ENCODE data around the gene MYH15.
"Not testable (repeated sequence)": the region's sequence is repeated elsewhere in the genome, so short reads cannot be mapped to it uniquely, and the experiment has no call there.

The MYH15 gene

DNA sequence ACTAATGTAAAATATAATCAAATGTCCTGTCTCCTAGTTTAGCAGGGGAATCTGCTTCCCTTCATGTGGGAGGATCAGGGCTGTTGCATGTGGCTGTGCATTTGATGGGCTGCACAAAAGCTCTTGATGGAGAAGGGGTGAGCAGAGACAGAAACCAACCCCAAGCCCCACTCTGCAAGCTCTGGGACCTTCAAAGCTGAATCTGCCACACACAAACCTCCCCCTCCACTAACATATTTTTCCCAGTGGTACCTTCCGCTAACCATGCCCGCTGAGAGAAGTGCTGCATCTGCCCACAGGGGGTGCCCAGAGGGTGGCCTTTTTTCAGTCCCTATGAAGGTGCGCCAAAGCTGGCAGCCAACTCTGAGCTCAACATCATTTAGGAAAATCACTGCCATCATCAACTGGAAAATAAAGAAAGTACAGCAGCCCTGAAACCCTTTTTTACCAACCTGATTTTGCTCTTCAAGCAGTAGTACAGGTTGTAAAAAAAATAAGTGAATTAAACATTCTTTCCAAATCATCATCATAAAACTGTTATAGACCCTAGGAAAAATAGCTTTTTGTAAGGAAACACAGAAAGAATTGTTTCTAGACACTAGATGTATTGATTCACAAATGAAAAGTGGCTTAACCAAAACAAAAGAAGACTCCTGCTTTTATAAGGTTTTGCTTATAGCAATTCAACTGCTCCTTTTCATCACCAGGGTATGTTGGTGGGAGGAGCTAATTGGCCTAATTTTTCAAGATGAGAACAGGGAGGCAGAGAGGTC is 117.1 kb downstream of the MYH15 start:
- Histone ChIP-seq H3K4me1 (ENCODE audit: control insufficient read depth, insufficient read depth, low read length) (no peaks in the 10 kb centered on the region), H3K27me3 (ENCODE audit: control insufficient read depth, insufficient read depth, low read length) (no peaks in the 10 kb centered on the region), H3K36me3 (ENCODE audit: control insufficient read depth, insufficient read depth, low read length) (no peaks in the 10 kb centered on the region), H3K27ac (ENCODE audit: low read length) (no peak overlapping the region), H3K4me3 (ENCODE audit: low read length) (no peak overlapping the region), H3K9me3 (ENCODE audit: control insufficient read depth, insufficient read depth, low read length) (no peaks in the 10 kb centered on the region)
- WGBS (ENCODE audit: insufficient coverage, insufficient read length) = no CpG with 5 or more reads among the region's 3 CpGs
- DNase-seq (ENCODE audit: low read depth, low spot score) = no peak

DNA sequence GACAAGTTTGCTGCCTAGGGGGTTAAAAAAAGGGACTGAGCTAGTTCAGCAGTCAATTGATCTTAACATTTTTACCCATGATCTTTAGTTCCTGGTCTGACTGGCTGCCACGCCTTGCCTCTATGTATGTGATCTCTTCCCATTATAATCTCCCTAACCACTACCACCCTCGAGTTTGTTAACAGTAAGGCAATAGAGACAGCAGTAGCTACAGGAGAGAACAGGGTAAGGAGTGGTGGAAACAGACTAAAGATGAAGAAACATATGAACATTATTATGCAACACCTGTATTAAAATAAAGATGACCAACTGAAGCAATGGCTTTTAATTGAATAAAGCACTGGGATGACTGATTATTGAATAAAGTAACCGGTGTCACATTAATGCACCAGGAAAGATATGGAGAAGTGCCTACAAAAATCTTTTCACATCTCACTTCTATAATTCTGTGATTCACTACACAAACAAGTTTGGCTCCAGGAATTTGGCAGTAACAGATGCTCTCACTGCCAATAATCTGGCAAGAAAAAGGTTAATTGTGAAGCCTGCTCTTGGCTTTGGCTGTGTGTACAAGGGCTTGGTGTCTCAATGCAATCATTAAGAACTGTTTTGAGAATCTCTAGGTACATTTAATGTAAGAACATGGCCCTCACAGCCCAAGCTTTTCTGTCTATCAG is 118.3 kb downstream of the MYH15 start:
- H3K4me3 ChIP-seq (ENCODE audit: low read length) = no peak overlapping the region
- no peaks in the 10 kb centered on the region for H3K4me1 ChIP-seq (ENCODE audit: control insufficient read depth, insufficient read depth, low read length)
- no peak for DNase-seq (ENCODE audit: low read depth, low spot score)
- no peak overlapping the region for H3K27ac ChIP-seq (ENCODE audit: low read length)
- no peaks in the 10 kb centered on the region for H3K27me3 ChIP-seq (ENCODE audit: control insufficient read depth, insufficient read depth, low read length)
- H3K9me3 ChIP-seq (ENCODE audit: control insufficient read depth, insufficient read depth, low read length) = no peaks in the 10 kb centered on the region
- H3K36me3 ChIP-seq (ENCODE audit: control insufficient read depth, insufficient read depth, low read length) = no peaks in the 10 kb centered on the region
- WGBS (ENCODE audit: insufficient coverage, insufficient read length) = no CpG with 5 or more reads among the region's 3 CpGs

DNA sequence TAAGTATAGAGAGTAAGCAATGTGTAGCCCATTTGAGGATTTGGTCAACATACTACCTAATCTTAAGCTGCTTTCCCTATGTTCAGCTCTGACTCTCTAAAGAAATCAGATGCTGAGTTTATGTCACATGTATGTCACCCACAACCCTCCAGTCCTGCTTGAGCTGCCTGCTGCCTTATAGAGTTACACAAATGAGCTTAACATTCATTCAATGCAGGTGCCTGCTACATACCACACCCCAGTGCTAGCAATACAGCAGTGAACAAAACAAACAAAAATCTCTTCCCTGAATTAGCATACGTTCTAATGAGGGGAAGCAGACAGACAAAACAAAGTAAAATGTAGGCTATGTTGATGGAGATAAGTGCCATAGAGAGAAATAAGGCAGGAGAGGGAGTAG is 121.0 kb downstream of the MYH15 start:
- Histone ChIP-seq H3K36me3 (ENCODE audit: control insufficient read depth, insufficient read depth, low read length) (no peaks in the 10 kb centered on the region), H3K27me3 (ENCODE audit: control insufficient read depth, insufficient read depth, low read length) (no peaks in the 10 kb centered on the region), H3K4me3 (ENCODE audit: low read length) (no peak overlapping the region), H3K27ac (ENCODE audit: low read length) (no peak overlapping the region), H3K9me3 (ENCODE audit: control insufficient read depth, insufficient read depth, low read length) (no peaks in the 10 kb centered on the region), H3K4me1 (ENCODE audit: control insufficient read depth, insufficient read depth, low read length) (no peaks in the 10 kb centered on the region)
- WGBS (ENCODE audit: insufficient coverage, insufficient read length) = no CpG with 5 or more reads among the region's 1 CpG
- no peak for DNase-seq (ENCODE audit: low read depth, low spot score)

DNA sequence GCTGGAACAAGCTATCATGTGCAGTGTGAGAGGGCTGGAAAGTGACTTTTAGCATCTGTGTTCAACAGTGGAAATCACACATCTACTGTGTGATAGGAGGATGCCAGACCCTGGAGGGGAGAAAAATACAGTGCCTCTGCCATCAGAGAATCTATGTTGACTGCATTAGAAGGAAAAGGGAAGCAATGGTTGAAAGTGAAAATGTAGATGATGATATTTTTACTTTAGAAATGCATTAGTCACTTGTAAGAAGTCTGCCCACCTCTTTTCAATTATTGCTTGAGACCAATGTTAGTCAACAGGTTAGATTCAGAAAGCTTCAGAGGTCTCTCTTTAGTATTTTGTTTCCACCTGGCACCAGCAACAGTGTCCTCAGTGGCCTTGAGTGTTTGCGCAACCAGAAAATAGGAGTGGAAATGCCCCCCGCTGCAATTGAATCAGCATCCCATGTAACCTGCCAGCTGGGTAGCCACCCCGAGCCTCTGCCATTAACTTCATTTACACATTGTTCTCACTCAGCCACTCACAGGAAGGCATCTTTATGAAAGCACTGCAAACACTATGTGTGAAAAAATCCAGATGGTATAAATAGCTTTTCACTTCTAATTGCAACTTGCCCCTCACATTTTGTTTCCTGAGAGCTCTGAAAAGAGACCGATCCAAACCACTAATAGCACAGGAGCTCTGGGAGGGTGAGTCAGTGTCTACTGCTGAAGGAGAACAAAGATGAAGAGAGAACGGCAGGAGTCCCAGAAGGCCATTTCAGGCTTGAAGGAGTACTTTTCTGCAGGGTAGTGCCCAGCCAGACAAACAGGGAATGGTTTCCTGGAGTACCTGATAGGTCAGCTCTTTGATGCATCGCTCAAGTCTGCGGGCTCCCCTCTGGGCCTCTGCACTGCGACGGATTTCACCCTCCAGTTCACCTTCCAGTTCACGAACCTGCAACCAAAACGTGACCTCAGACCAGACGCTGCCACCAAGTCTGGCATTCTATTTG is 122.0 kb downstream of the MYH15 start:
- Histone ChIP-seq H3K36me3 (ENCODE audit: control insufficient read depth, insufficient read depth, low read length) (no peaks in the 10 kb centered on the region), H3K9me3 (ENCODE audit: control insufficient read depth, insufficient read depth, low read length) (no peaks in the 10 kb centered on the region), H3K27me3 (ENCODE audit: control insufficient read depth, insufficient read depth, low read length) (no peaks in the 10 kb centered on the region), H3K4me3 (ENCODE audit: low read length) (no peak overlapping the region), H3K27ac (ENCODE audit: low read length) (no peak overlapping the region), H3K4me1 (ENCODE audit: control insufficient read depth, insufficient read depth, low read length) (no peaks in the 10 kb centered on the region)
- no peak for DNase-seq (ENCODE audit: low read depth, low spot score)
- no CpG with 5 or more reads among the region's 12 CpGs for WGBS (ENCODE audit: insufficient coverage, insufficient read length)

DNA sequence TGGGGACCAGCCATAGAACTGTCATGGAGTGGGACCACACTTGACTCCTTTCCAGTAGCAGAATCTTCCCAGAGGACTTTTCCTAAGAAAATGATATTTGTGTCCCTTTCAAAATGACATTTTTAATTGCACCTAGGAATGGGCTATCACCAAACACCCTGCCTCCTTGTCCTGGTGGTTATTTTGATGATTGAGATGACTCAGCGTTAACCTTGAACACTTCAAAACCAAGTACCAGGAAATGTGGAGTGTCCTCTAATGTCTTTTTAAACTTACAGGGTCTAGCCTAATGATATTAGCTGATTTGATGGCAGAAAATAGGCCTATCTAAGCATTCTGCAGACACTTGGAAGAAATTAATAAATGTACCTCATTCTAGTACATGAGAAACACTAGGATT is 123.3 kb downstream of the MYH15 start:
- H3K36me3 ChIP-seq (ENCODE audit: control insufficient read depth, insufficient read depth, low read length) = no peaks in the 10 kb centered on the region
- no peaks in the 10 kb centered on the region for H3K4me1 ChIP-seq (ENCODE audit: control insufficient read depth, insufficient read depth, low read length)
- H3K27ac ChIP-seq (ENCODE audit: low read length) = no peak overlapping the region
- H3K4me3 ChIP-seq (ENCODE audit: low read length) = no peak overlapping the region
- no CpG with 5 or more reads among the region's 1 CpG for WGBS (ENCODE audit: insufficient coverage, insufficient read length)
- DNase-seq (ENCODE audit: low read depth, low spot score) = no peak
- H3K27me3 ChIP-seq (ENCODE audit: control insufficient read depth, insufficient read depth, low read length) = no peaks in the 10 kb centered on the region
- H3K9me3 ChIP-seq (ENCODE audit: control insufficient read depth, insufficient read depth, low read length) = no peaks in the 10 kb centered on the region

DNA sequence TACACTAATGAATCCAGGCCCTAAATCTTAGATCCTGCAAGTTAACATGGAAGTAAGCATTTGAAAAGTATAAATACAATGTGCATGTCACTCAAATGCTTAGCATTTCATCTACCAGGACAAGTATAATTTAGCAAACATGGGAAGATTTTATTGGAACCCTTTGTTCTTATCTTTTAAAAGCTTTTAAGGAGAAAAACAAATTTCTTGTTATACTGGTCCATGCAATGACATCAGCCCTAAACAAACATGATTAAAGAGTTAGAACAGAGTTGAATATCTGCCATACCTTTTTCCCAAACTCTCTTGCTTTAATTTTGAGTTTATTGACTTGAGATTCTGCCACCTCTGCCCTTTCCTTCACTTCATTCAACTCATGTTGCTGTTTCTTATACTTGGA is 127.1 kb downstream of the MYH15 start:
- Histone ChIP-seq H3K27ac (ENCODE audit: low read length) (no peak overlapping the region), H3K9me3 (ENCODE audit: control insufficient read depth, insufficient read depth, low read length) (no peaks in the 10 kb centered on the region), H3K4me1 (ENCODE audit: control insufficient read depth, insufficient read depth, low read length) (no peaks in the 10 kb centered on the region), H3K4me3 (ENCODE audit: low read length) (no peak overlapping the region), H3K27me3 (ENCODE audit: control insufficient read depth, insufficient read depth, low read length) (no peaks in the 10 kb centered on the region), H3K36me3 (ENCODE audit: control insufficient read depth, insufficient read depth, low read length) (no peaks in the 10 kb centered on the region)
- no peak for DNase-seq (ENCODE audit: low read depth, low spot score)

DNA sequence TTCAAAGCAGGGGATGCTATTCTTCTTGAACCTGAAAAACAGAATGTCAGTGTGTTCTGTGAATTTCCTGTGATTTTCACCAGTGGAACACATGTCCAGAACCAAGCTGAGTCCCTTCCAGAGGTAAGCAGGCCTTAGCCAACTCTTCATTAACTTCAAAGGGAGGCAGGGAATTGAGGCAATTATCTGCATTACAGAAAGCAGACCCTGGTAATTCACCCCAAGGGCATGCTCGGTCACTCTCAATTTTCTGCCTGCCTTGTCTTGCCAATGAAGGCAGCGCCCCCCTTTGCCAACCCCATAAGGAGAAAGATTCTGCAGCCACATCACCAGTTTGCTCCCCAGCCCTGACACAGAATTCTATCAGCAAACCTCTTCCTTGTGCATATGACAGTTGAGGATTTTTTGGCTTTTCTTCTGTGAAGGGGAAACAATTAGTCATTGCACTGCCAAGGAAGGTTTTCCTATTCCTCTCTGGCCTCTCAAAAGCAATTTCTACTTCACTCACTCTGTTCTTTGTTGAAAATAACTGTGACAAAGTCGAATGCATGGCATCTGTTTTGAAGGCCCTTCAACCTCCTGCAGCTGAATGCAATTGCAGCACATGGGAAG is 128.8 kb downstream of the MYH15 start:
- Histone ChIP-seq H3K27ac (ENCODE audit: low read length) (no peak overlapping the region), H3K9me3 (ENCODE audit: control insufficient read depth, insufficient read depth, low read length) (no peaks in the 10 kb centered on the region), H3K27me3 (ENCODE audit: control insufficient read depth, insufficient read depth, low read length) (no peaks in the 10 kb centered on the region), H3K4me1 (ENCODE audit: control insufficient read depth, insufficient read depth, low read length) (no peaks in the 10 kb centered on the region), H3K4me3 (ENCODE audit: low read length) (no peak overlapping the region), H3K36me3 (ENCODE audit: control insufficient read depth, insufficient read depth, low read length) (no peaks in the 10 kb centered on the region)
- WGBS (ENCODE audit: insufficient coverage, insufficient read length) = no CpG with 5 or more reads among the region's 3 CpGs
- DNase-seq (ENCODE audit: low read depth, low spot score) = no peak

DNA sequence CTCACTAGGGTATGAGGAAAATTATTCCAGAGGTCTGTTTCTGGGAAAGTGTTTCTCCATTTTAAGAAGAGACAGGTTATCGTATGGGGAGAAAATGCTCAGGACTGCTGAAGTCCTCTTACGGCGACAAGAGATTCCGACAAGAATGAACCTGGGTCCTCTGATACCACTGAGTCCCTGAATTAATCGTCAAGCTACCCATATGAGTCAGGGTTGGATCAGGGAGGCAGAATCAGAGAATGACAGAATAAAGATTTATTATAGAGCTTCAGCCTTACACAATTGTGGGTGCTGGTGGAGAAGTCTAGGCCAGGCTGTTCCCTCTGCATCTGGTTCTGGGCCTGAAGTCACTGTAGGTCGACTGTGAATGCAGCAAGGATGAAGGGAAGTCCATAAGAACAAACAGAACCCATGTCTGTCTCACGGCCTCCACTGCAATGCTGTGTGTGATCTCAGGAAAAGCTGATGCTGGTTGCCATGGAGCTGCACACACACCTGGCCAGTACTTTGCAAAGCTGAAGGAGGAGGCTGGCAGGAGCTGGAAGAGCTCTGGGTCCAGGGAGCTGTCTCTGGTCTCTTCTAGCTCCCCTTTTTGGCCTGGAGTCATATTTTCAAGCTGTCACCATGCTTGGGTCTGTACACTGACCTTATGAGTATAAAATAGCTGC is 130.1 kb downstream of the MYH15 start:
- H3K9me3 ChIP-seq (ENCODE audit: control insufficient read depth, insufficient read depth, low read length) = no peaks in the 10 kb centered on the region
- no peak overlapping the region for H3K4me3 ChIP-seq (ENCODE audit: low read length)
- H3K27ac ChIP-seq (ENCODE audit: low read length) = no peak overlapping the region
- H3K36me3 ChIP-seq (ENCODE audit: control insufficient read depth, insufficient read depth, low read length) = no peaks in the 10 kb centered on the region
- no peaks in the 10 kb centered on the region for H3K27me3 ChIP-seq (ENCODE audit: control insufficient read depth, insufficient read depth, low read length)
- no peak for DNase-seq (ENCODE audit: low read depth, low spot score)
- no CpG with 5 or more reads among the region's 7 CpGs for WGBS (ENCODE audit: insufficient coverage, insufficient read length)
- H3K4me1 ChIP-seq (ENCODE audit: control insufficient read depth, insufficient read depth, low read length) = no peaks in the 10 kb centered on the region

DNA sequence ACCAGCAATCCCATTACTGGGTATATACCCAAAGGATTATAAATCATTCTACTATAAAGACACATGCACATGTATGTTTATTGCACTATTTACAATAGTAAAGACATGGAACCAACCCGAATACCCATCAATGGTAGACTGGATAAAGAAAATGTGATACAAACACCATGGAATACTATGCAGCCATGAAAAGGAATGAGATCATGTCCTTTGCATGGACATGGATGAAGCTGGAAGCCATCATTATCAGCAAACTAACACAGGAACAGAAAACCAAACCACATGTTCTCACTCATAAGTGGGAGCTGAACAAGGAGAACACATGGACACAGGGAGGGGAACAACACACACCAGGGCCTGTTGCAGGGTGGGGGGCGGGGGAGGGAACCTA is 131.4 kb downstream of the MYH15 start:
- not testable (repeated sequence) for H3K27ac ChIP-seq (ENCODE audit: low read length); H3K36me3 ChIP-seq (ENCODE audit: control insufficient read depth, insufficient read depth, low read length)
- WGBS (ENCODE audit: insufficient coverage, insufficient read length) = no CpG with 5 or more reads among the region's 2 CpGs

More for the DNA sequence above, 131.4 kb downstream of the MYH15 start:
- not testable (repeated sequence) for H3K4me1 ChIP-seq (ENCODE audit: control insufficient read depth, insufficient read depth, low read length); DNase-seq (ENCODE audit: low read depth, low spot score); H3K4me3 ChIP-seq (ENCODE audit: low read length); H3K27me3 ChIP-seq (ENCODE audit: control insufficient read depth, insufficient read depth, low read length); H3K9me3 ChIP-seq (ENCODE audit: control insufficient read depth, insufficient read depth, low read length)

Measured in iPS DF 6.9 (cell line).